Neural crest cell (in vitro differentiated cells): Measurements from ENCODE around the gene EMP2. TPM values are rescaled to one million over a fixed set of nuclear protein-coding genes. Genes with fewer than 3 reads are reported as not detected.

Source experiments
- DNase-seq: peaks from one replicate; pipeline ENCODE4 v3.0.0; 2021; ENCODE audit warnings: low read depth, mixed read lengths, low spot score
- H3K27ac Mint-ChIP-seq: one replicate; pipeline ENCODE4 v1.8.0; 2021; ENCODE audit warnings: mild to moderate bottlenecking, mixed read lengths; ENCODE audit not compliant: unreplicated experiment
- H3K27me3 Mint-ChIP-seq: 2 replicates; pipeline ENCODE4 v1.8.0; 2021; ENCODE audit warnings: low read depth, mild to moderate bottlenecking, mixed read lengths
- H3K36me3 Mint-ChIP-seq: 2 replicates; pipeline ENCODE4 v1.8.0; 2021; ENCODE audit warnings: low read depth, mild to moderate bottlenecking, mixed read lengths
- H3K4me1 Mint-ChIP-seq: 2 replicates; pipeline ENCODE4 v1.8.0; 2021; ENCODE audit warnings: mixed read lengths
- H3K4me3 Mint-ChIP-seq: one replicate; pipeline ENCODE4 v1.8.0; 2021; ENCODE audit warnings: mild to moderate bottlenecking, mixed read lengths
- H3K9me3 Mint-ChIP-seq: 2 replicates; pipeline ENCODE4 v1.8.0; 2021; ENCODE audit warnings: mixed read lengths
- CTCF ChIP-seq: fragments of 200-600 bp; sonication (generic); conservative IDR thresholded peaks from 2 replicates; pipeline ENCODE4 v1.5.0; 2021; ENCODE audit warnings: antibody characterized with exemption, mild to moderate bottlenecking
- total RNA-seq: library from RNA; stranded (reverse); gene quantifications from 2 replicates; pipeline ENCODE4 v1.2.1, GENCODE V29; 2021

Gene EMP2
- total RNA-seq, 1 donor from 2014 or later, result 23.4 TPM

- Mint-ChIP-seq H3K36me3 (no peaks in the 10 kb centered on the region), H3K9me3 (no peaks in the 10 kb centered on the region), H3K27ac (no peak overlapping the region), H3K4me3 (no peak overlapping the region), H3K27me3 (peaks cover 3% of the 10 kb centered on the region), H3K4me1 (peaks cover 13% of the 10 kb centered on the region)
- TF ChIP-seq CTCF, result no peak
- DNase-seq, result no peak
Measured at GRCh38 chr16:10612649-10613179, 32.3 kb upstream of the EMP2 start.

- Mint-ChIP-seq H3K9me3 (no peaks in the 10 kb centered on the region), H3K27ac (no peak overlapping the region), H3K27me3 (peaks cover 1% of the 10 kb centered on the region), H3K4me1 (peaks cover 5% of the 10 kb centered on the region), H3K36me3 (no peaks in the 10 kb centered on the region), H3K4me3 (no peak overlapping the region)
- no peak for DNase-seq
- no peak for TF ChIP-seq CTCF
Measured at GRCh38 chr16:10611825-10612342, 31.5 kb upstream of the EMP2 start.

GRCh38 chr16:10610499-10611184 is 30.2 kb upstream of the EMP2 start:
- DNase-seq, result no peak
- Mint-ChIP-seq H3K27me3 (peaks cover 6% of the 10 kb centered on the region), H3K36me3 (no peaks in the 10 kb centered on the region)

GRCh38 chr16:10609402-10609774 is 29.0 kb upstream of the EMP2 start:
- no peaks in the 10 kb centered on the region for H3K36me3 Mint-ChIP-seq
- no peak for TF ChIP-seq CTCF
- H3K27ac Mint-ChIP-seq, result peak overlapping the region; percentile 62
- H3K9me3 Mint-ChIP-seq, result no peaks in the 10 kb centered on the region
- H3K4me3 Mint-ChIP-seq, result no peak overlapping the region
- H3K4me1 Mint-ChIP-seq, result no peaks in the 10 kb centered on the region
- DNase-seq, result no peak
- peaks cover 6% of the 10 kb centered on the region for H3K27me3 Mint-ChIP-seq

More at GRCh38 chr16:10610499-10611184, 30.2 kb upstream of the EMP2 start:
- no peaks in the 10 kb centered on the region for H3K9me3 Mint-ChIP-seq
- H3K4me1 Mint-ChIP-seq, result no peaks in the 10 kb centered on the region
- no peak overlapping the region for H3K4me3 Mint-ChIP-seq
- no peak overlapping the region for H3K27ac Mint-ChIP-seq
- no peak for TF ChIP-seq CTCF

GRCh38 chr16:10608687-10609401 is 28.4 kb upstream of the EMP2 start:
- no peak for TF ChIP-seq CTCF
- Mint-ChIP-seq H3K4me3 (no peak overlapping the region), H3K4me1 (no peaks in the 10 kb centered on the region)

More at GRCh38 chr16:10608687-10609401, 28.4 kb upstream of the EMP2 start:
- Mint-ChIP-seq H3K27me3 (peaks cover 6% of the 10 kb centered on the region), H3K9me3 (no peaks in the 10 kb centered on the region), H3K36me3 (no peaks in the 10 kb centered on the region), H3K27ac (no peak overlapping the region)
- DNase-seq, result no peak
